NT2/D1 (cell line): ENCODE data around the gene FBXW7.

ENCODE experiments used
- DNase-seq: peaks from one replicate; pipeline ENCODE4 v3.0.0-alpha.2; 2011; ENCODE audit warnings: low read depth, low spot score
- H3K27me3 ChIP-seq: 2 replicates; pipeline ENCODE4 v1.6.0; 2011; ENCODE audit warnings: mild to moderate bottlenecking; ENCODE audit not compliant: insufficient read length, insufficient read depth
- H3K36me3 ChIP-seq: 2 replicates; pipeline ENCODE4 v1.6.1; 2011; ENCODE audit warnings: mild to moderate bottlenecking, low read length, mixed read lengths; ENCODE audit not compliant: insufficient read depth, insufficient read length
- H3K4me1 ChIP-seq: 2 replicates; pipeline ENCODE4 v1.5.1; 2011; ENCODE audit not compliant: insufficient read depth, insufficient read length
- H3K4me3 ChIP-seq: 2 replicates; pipeline ENCODE4 v1.5.1; 2011; ENCODE audit warnings: low read depth; ENCODE audit not compliant: insufficient read length
- H3K9ac ChIP-seq: 2 replicates; pipeline ENCODE4 v1.6.0; 2011; ENCODE audit warnings: low read depth; ENCODE audit not compliant: insufficient read length
- H3K9me3 ChIP-seq: 2 replicates; pipeline ENCODE4 v1.5.1; 2011; ENCODE audit warnings: mild to moderate bottlenecking, low read length; ENCODE audit not compliant: insufficient read depth
- SUZ12 ChIP-seq: IDR thresholded peaks from 2 replicates; pipeline ENCODE4 v1.6.1; 2011; ENCODE audit not compliant: insufficient read length, insufficient read depth; ENCODE audit errors: extremely low read depth
- YY1 ChIP-seq: IDR thresholded peaks from 2 replicates; pipeline ENCODE4 v1.6.1; 2011; ENCODE audit not compliant: insufficient read length, insufficient read depth
- ZNF274 ChIP-seq: IDR thresholded peaks from 2 replicates; pipeline ENCODE4 v1.6.1; 2011; ENCODE audit warnings: mild to moderate bottlenecking, low read depth, low read length

The FBXW7 gene

GRCh38 chr4:152510349-152511147 is 25.3 kb downstream of the FBXW7 start:
- H3K27me3 ChIP-seq, result no peaks in the 10 kb centered on the region
- no peak for DNase-seq
- no peaks in the 10 kb centered on the region for H3K9me3 ChIP-seq
- no peak overlapping the region for H3K9ac ChIP-seq
- H3K4me1 ChIP-seq, result no peaks in the 10 kb centered on the region
- no peak overlapping the region for H3K4me3 ChIP-seq
- TF ChIP-seq SUZ12 (no peak), YY1 (no peak), ZNF274 (no peak)
- H3K36me3 ChIP-seq, result peaks cover 7% of the 10 kb centered on the region

DNA sequence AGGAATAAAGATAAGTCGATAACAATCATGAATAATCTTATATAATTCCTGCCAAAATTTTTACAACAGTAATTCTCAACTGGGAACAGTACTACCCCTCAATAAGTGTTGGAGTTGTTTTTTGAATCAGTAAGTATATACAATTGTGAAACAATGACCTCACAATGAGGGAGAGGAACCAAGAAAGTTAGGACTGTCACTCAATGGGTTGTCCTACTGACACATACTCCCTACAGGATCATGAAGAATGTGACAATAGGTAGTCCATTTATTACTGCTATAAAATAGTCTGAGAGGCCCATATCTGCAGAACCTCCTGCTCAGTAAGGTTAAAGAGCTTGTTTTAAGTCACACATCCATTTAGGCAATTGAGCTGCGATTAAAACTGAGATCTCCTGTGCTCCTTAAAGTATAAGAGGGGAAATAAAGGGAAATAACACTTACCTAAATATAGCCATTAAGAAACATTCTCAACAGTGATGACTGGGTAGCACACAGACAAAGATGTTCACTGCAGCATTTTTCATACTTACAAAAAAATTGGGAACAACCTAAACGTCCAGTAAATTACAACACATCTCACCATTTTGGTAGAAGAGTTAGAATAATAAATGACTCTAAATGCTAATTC is 26.2 kb downstream of the FBXW7 start:
- TF ChIP-seq ZNF274, result no peak
- TF ChIP-seq SUZ12, result no peak
- no peak for TF ChIP-seq YY1
- DNase-seq, result no peak
- Histone ChIP-seq H3K4me1 (no peaks in the 10 kb centered on the region), H3K36me3 (peaks cover 6% of the 10 kb centered on the region), H3K4me3 (no peak overlapping the region), H3K27me3 (no peaks in the 10 kb centered on the region), H3K9ac (no peak overlapping the region), H3K9me3 (no peaks in the 10 kb centered on the region)

- Histone ChIP-seq H3K4me3 (no peak overlapping the region), H3K27me3 (no peaks in the 10 kb centered on the region), H3K9me3 (no peaks in the 10 kb centered on the region), H3K4me1 (no peaks in the 10 kb centered on the region), H3K36me3 (peaks cover 5% of the 10 kb centered on the region), H3K9ac (no peak overlapping the region)
- TF ChIP-seq ZNF274, result no peak
- TF ChIP-seq SUZ12, result no peak
- TF ChIP-seq YY1, result no peak
- no peak for DNase-seq
Observed at GRCh38 chr4:152508818-152509217, 27.1 kb downstream of the FBXW7 start.

- no peak for TF ChIP-seq SUZ12
- TF ChIP-seq YY1, result no peak
- TF ChIP-seq ZNF274, result no peak
- no peak for DNase-seq
- no peaks in the 10 kb centered on the region for H3K4me1 ChIP-seq
- H3K9me3 ChIP-seq, result no peaks in the 10 kb centered on the region
- no peaks in the 10 kb centered on the region for H3K27me3 ChIP-seq
- no peak overlapping the region for H3K9ac ChIP-seq
- H3K36me3 ChIP-seq, result peaks cover 5% of the 10 kb centered on the region
- no peak overlapping the region for H3K4me3 ChIP-seq
Observed at GRCh38 chr4:152508386-152508785, 27.5 kb downstream of the FBXW7 start.

- Histone ChIP-seq H3K9me3 (no peaks in the 10 kb centered on the region), H3K4me3 (no peak overlapping the region), H3K36me3 (peaks cover 5% of the 10 kb centered on the region), H3K27me3 (no peaks in the 10 kb centered on the region), H3K4me1 (no peaks in the 10 kb centered on the region), H3K9ac (no peak overlapping the region)
- DNase-seq, result no peak
- TF ChIP-seq ZNF274, result no peak
- TF ChIP-seq SUZ12, result no peak
Observed at GRCh38 chr4:152503653-152504290, 32.1 kb downstream of the FBXW7 start.

GRCh38 chr4:152501846-152502536 is 33.9 kb downstream of the FBXW7 start:
- Histone ChIP-seq H3K36me3 (no peaks in the 10 kb centered on the region), H3K9me3 (no peaks in the 10 kb centered on the region), H3K9ac (no peak overlapping the region), H3K4me3 (no peak overlapping the region), H3K4me1 (no peaks in the 10 kb centered on the region), H3K27me3 (no peaks in the 10 kb centered on the region)
- DNase-seq, result no peak
- TF ChIP-seq SUZ12 (no peak), YY1 (no peak), ZNF274 (no peak)
